Smooth muscle cell (in vitro differentiated cells): ENCODE data around the gene PXK. TPM values are rescaled to one million over a fixed set of nuclear protein-coding genes. Genes with fewer than 3 reads are reported as not detected.

Experiments
- DNase-seq: peaks from one replicate; lab custom pipeline; 2025; ENCODE audit not compliant: unreplicated experiment; lab: John Stamatoyannopoulos, UW
- H2AFZ ChIP-seq: fragments of 200-600 bp; sonication (generic); 2 replicates; pipeline ENCODE4 v1.6.0; 2016; ENCODE audit warnings: antibody characterized with exemption, low read depth, mild to moderate bottlenecking
- H3F3A ChIP-seq: fragments of 200-600 bp; sonication (generic); 2 replicates; pipeline ENCODE4 v1.6.0; 2017; ENCODE audit warnings: antibody characterized with exemption, low read depth
- H3K27ac ChIP-seq: fragments of 200-600 bp; sonication (generic); 2 replicates; pipeline ENCODE4 v1.5.1; 2016; ENCODE audit warnings: low read depth, mild to moderate bottlenecking
- H3K27me3 ChIP-seq: fragments of 200-600 bp; sonication (generic); 2 replicates; pipeline ENCODE4 v1.6.1; 2016; ENCODE audit warnings: low read depth, mild to moderate bottlenecking
- H3K36me3 ChIP-seq: fragments of 200-600 bp; sonication (generic); 2 replicates; pipeline ENCODE4 v1.5.1; 2016; ENCODE audit warnings: low read depth
- H3K4me1 ChIP-seq: fragments of 200-600 bp; sonication (generic); 2 replicates; pipeline ENCODE4 v1.5.1; 2016; ENCODE audit warnings: low read depth
- H3K4me2 ChIP-seq: fragments of 200-600 bp; sonication (generic); 2 replicates; pipeline ENCODE4 v1.6.0; 2016; ENCODE audit warnings: mild to moderate bottlenecking
- H3K4me3 ChIP-seq: fragments of 200-600 bp; sonication (generic); 2 replicates; pipeline ENCODE4 v1.5.1; 2016; ENCODE audit warnings: mild to moderate bottlenecking
- H3K79me2 ChIP-seq: fragments of 200-600 bp; sonication (generic); 2 replicates; pipeline ENCODE4 v1.6.0; 2016; ENCODE audit warnings: low read depth, mild to moderate bottlenecking
- H3K9ac ChIP-seq: fragments of 200-600 bp; sonication (generic); 2 replicates; pipeline ENCODE4 v1.6.0; 2016; ENCODE audit warnings: low read depth
- H3K9me3 ChIP-seq: fragments of 200-600 bp; sonication (generic); replicated peaks from 2 replicates; pipeline ENCODE4 v1.5.1; 2016; ENCODE audit warnings: low read depth
- H4K20me1 ChIP-seq: fragments of 200-600 bp; sonication (generic); 2 replicates; pipeline ENCODE4 v1.6.0; 2016; ENCODE audit warnings: low read depth
- WGBS: methylation state at CpG from one replicate; pipeline ENCODE4 v1.1.7; 2016; ENCODE audit warnings: low lambda C conversion rate; 5-methylcytosine and 5-hydroxymethylcytosine counted together
- polyA plus RNA-seq: library from polyadenylated mRNA; unstranded; fragments of >200 nt; fragmentation: Nextera tagmentation; extraction: Ambion mirVana; gene quantifications from 2 replicates; pipeline ENCODE4 v1.2.1, GENCODE V29; 2016
- total RNA-seq: library from RNA; depleted of rRNA; stranded (reverse); fragments of >200 nt; gene quantifications from 2 replicates; pipeline ENCODE4 v1.2.3, GENCODE V29; 2014
- TF ChIP-seq, protein P1 (sequence below): fragments of 200-600 bp; sonication (generic); IDR thresholded peaks from 2 replicates; pipeline ENCODE4 v1.5.1; 2017; ENCODE audit warnings: borderline replicate concordance, mild to moderate bottlenecking, antibody characterized with exemption; ENCODE audit not compliant: insufficient read depth, poor library complexity, severe bottlenecking

Gene PXK
- total and polyA plus RNA-seq, 2 experiments from 2014 or later = 23.8 to 30.5 TPM

DNA sequence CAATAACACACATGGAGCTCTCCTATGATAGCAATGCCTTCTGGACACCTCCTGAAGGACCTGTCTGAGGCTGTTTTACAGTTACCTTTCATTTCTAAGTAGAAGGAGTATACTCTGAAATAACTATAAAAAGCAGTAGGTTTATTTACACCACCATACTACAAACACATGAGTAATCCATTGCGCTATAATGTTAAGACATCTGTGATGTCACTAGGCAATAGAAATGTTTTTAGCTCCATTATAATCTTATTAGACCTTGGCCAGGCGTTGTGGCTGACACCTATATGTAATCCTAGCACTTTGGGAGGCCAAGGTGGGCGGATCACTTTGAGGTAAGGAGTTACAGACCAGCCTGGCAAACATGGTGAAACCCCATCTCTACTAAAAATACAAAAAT is 24.7 kb downstream of the PXK start:
- TF ChIP-seq, protein P1, sequence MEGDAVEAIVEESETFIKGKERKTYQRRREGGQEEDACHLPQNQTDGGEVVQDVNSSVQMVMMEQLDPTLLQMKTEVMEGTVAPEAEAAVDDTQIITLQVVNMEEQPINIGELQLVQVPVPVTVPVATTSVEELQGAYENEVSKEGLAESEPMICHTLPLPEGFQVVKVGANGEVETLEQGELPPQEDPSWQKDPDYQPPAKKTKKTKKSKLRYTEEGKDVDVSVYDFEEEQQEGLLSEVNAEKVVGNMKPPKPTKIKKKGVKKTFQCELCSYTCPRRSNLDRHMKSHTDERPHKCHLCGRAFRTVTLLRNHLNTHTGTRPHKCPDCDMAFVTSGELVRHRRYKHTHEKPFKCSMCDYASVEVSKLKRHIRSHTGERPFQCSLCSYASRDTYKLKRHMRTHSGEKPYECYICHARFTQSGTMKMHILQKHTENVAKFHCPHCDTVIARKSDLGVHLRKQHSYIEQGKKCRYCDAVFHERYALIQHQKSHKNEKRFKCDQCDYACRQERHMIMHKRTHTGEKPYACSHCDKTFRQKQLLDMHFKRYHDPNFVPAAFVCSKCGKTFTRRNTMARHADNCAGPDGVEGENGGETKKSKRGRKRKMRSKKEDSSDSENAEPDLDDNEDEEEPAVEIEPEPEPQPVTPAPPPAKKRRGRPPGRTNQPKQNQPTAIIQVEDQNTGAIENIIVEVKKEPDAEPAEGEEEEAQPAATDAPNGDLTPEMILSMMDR = no peak
- H4K20me1 ChIP-seq = peaks cover 34% of the 10 kb centered on the region
- no peak overlapping the region for H3K27ac ChIP-seq
- H3K79me2 ChIP-seq = peaks cover 62% of the 10 kb centered on the region
- WGBS = 96% methylated on average over 3 of the region's 3 CpGs
- H3K4me3 ChIP-seq = no peak overlapping the region
- no peaks in the 10 kb centered on the region for H3K9me3 ChIP-seq
- DNase-seq = no peak
- no peaks in the 10 kb centered on the region for H3K36me3 ChIP-seq
- H3F3A ChIP-seq = no peaks in the 10 kb centered on the region
- no peak overlapping the region for H3K4me2 ChIP-seq
- no peak overlapping the region for H3K9ac ChIP-seq
- no peak overlapping the region for H2AFZ ChIP-seq
- H3K27me3 ChIP-seq = no peaks in the 10 kb centered on the region
- H3K4me1 ChIP-seq = no peaks in the 10 kb centered on the region

DNA sequence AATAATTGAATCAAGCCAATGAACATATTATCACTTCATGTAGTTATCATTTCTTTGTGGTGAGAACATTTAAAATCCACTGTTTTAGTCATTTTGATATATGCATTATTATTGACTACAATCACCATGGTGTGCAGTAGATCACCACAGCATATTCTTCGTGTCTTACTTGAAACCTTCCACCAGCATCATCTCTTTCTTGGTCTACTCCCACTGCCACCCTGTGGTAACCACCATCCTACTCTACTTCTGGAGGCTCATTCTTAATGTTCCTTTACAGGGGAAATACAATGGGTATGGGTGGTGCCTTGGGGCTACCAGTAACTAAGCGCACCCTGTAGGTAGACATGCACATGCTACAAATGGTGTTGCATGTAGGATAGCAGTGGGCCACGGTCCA is 25.4 kb downstream of the PXK start:
- H3K27ac ChIP-seq = no peak overlapping the region

DNA sequence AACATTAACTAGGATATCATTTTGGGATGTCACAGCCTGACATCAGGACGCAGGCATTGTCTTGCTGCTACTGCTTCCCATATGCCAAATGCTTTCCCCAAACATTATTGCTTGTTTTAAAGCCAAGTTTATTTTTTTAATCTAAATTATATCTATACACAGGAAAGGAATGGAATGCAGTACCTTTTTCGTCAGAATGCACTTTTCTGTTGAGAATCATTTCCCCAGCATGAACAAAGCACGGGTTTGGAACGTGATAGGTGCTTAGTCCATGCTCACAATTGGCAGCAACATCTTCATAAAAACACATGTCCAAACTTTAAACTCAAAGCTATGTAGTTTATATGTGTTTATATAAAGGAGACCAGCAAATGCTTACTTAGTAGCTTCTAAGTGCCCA is 26.1 kb downstream of the PXK start:
- TF ChIP-seq, protein P1 = no peak
- no peaks in the 10 kb centered on the region for H3K27me3 ChIP-seq
- 98% methylated on average over 4 of the region's 4 CpGs for WGBS
- H3K4me2 ChIP-seq = no peak overlapping the region
- H2AFZ ChIP-seq = no peak overlapping the region
- peaks cover 68% of the 10 kb centered on the region for H3K79me2 ChIP-seq
- no peak overlapping the region for H3K9ac ChIP-seq
- no peaks in the 10 kb centered on the region for H3K4me1 ChIP-seq
- H3K36me3 ChIP-seq = no peaks in the 10 kb centered on the region
- peaks cover 30% of the 10 kb centered on the region for H4K20me1 ChIP-seq
- H3K9me3 ChIP-seq = no peaks in the 10 kb centered on the region
- H3F3A ChIP-seq = no peaks in the 10 kb centered on the region
- no peak for DNase-seq
- H3K27ac ChIP-seq = no peak overlapping the region
- no peak overlapping the region for H3K4me3 ChIP-seq

More for the DNA sequence above, 25.4 kb downstream of the PXK start:
- Histone ChIP-seq H3K4me3 (no peak overlapping the region), H2AFZ (no peak overlapping the region), H3K9me3 (no peaks in the 10 kb centered on the region), H3K27me3 (no peaks in the 10 kb centered on the region), H3K4me2 (no peak overlapping the region), H3K79me2 (peaks cover 68% of the 10 kb centered on the region), H3K9ac (no peak overlapping the region), H3K4me1 (no peaks in the 10 kb centered on the region), H3K36me3 (no peaks in the 10 kb centered on the region), H4K20me1 (peaks cover 34% of the 10 kb centered on the region), H3F3A (no peaks in the 10 kb centered on the region)
- DNase-seq = no peak
- TF ChIP-seq, protein P1 = no peak
- WGBS = 95% methylated on average over 3 of the region's 3 CpGs

DNA sequence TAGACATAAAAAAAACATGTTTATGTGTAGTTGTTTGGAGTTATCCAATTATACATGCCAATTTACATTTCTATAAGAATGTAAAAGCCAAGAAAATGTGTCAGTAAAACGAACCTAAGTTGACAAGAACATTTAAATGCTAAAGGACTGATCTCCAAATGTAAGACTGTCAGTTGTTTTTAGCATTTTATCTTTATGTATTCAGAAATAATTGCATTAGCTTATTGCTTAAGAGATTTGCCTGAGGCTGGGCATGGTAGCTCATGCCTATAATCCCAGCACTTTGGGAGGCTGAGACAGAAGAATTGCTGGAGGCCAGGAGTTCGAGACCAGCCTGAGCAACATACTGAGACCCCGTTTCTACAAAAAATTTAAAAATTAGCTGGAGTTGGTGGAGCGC is 26.9 kb downstream of the PXK start:
- Histone ChIP-seq H3K27ac (no peak overlapping the region), H3K4me1 (no peaks in the 10 kb centered on the region), H3K4me2 (no peak overlapping the region), H3K27me3 (no peaks in the 10 kb centered on the region), H4K20me1 (peaks cover 27% of the 10 kb centered on the region), H2AFZ (no peak overlapping the region), H3K4me3 (no peak overlapping the region), H3K36me3 (no peaks in the 10 kb centered on the region), H3K79me2 (peaks cover 69% of the 10 kb centered on the region), H3K9me3 (no peaks in the 10 kb centered on the region), H3K9ac (no peak overlapping the region), H3F3A (no peaks in the 10 kb centered on the region)
- 90% methylated on average over 4 of the region's 4 CpGs for WGBS
- TF ChIP-seq, protein P1 = no peak
- no peak for DNase-seq
